SK-N-SH treated with all-trans-retinoic acid at 6 μM for 48 hours (cell line): ENCODE results near the gene ATP6V0B.

Source experiments
- GLIS3 ChIP-seq: fragments of 250-450 bp; sonication (Bioruptor Pico); IDR thresholded peaks from 2 replicates; pipeline ENCODE4 v1.5.0; 2020; ENCODE audit warnings: mild to moderate bottlenecking, moderate library complexity
- SNAI2 ChIP-seq: fragments of 250-450 bp; sonication (Bioruptor Pico); IDR thresholded peaks from 2 replicates; pipeline ENCODE4 v1.5.0; 2020; ENCODE audit warnings: mild to moderate bottlenecking, moderate library complexity
- ZFP30 ChIP-seq: fragments of 450-650 bp; formaldehyde crosslinking; IDR thresholded peaks from 2 replicates; pipeline ENCODE4 v1.5.0; 2022; ENCODE audit warnings: mild to moderate bottlenecking, moderate library complexity
- ZNF70 ChIP-seq: fragments of 450-650 bp; formaldehyde crosslinking; IDR thresholded peaks from 2 replicates; pipeline ENCODE4 v1.5.0; 2020; ENCODE audit warnings: mild to moderate bottlenecking, moderate library complexity
- TF ChIP-seq, protein P1 (sequence below): fragments of 250-450 bp; sonication (Bioruptor Pico); IDR thresholded peaks from 2 replicates; pipeline ENCODE4 v1.8.0; 2020; ENCODE audit warnings: mild to moderate bottlenecking, moderate library complexity, borderline replicate concordance
- TF ChIP-seq, protein P2 (sequence below): fragments of 250-450 bp; sonication (Bioruptor Pico); IDR thresholded peaks from 2 replicates; pipeline ENCODE4 v1.5.0; 2020; ENCODE audit warnings: mild to moderate bottlenecking, moderate library complexity

DNA sequence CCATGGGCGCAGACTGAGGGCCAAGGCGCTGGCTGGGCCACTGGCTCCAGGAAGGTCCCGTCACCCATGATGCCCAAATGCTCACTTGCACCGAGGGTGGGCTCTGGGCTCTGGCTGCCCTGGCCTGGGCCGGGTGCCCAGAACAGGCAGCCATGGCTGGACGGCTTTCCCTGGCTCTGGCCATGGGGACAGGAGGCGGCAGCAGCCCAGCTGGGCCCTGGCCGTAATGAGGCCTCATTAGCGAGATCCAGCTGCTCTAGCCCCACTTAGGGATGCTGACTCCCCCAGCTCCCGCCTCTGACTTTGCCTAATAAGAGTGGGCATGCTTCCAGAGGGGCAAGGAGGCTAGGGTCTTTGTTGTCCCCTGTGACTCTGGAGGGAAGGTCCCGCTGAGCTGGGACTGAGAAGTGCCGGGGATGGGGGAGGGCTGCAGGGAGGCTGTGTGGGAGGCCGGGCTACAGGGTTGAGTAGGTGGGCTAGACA is 44.7 kb downstream of the ATP6V0B start:
- TF ChIP-seq ZNF70 (CRISPR knock-in tag) (no peak), SNAI2 (CRISPR knock-in tag) (no peak), ZFP30 (CRISPR knock-in tag) (no peak), GLIS3 (CRISPR knock-in tag) (no peak)
- TF ChIP-seq, protein P1, sequence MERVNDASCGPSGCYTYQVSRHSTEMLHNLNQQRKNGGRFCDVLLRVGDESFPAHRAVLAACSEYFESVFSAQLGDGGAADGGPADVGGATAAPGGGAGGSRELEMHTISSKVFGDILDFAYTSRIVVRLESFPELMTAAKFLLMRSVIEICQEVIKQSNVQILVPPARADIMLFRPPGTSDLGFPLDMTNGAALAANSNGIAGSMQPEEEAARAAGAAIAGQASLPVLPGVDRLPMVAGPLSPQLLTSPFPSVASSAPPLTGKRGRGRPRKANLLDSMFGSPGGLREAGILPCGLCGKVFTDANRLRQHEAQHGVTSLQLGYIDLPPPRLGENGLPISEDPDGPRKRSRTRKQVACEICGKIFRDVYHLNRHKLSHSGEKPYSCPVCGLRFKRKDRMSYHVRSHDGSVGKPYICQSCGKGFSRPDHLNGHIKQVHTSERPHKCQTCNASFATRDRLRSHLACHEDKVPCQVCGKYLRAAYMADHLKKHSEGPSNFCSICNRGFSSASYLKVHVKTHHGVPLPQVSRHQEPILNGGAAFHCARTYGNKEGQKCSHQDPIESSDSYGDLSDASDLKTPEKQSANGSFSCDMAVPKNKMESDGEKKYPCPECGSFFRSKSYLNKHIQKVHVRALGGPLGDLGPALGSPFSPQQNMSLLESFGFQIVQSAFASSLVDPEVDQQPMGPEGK (CRISPR knock-in tag) = no peak
- TF ChIP-seq, protein P2, sequence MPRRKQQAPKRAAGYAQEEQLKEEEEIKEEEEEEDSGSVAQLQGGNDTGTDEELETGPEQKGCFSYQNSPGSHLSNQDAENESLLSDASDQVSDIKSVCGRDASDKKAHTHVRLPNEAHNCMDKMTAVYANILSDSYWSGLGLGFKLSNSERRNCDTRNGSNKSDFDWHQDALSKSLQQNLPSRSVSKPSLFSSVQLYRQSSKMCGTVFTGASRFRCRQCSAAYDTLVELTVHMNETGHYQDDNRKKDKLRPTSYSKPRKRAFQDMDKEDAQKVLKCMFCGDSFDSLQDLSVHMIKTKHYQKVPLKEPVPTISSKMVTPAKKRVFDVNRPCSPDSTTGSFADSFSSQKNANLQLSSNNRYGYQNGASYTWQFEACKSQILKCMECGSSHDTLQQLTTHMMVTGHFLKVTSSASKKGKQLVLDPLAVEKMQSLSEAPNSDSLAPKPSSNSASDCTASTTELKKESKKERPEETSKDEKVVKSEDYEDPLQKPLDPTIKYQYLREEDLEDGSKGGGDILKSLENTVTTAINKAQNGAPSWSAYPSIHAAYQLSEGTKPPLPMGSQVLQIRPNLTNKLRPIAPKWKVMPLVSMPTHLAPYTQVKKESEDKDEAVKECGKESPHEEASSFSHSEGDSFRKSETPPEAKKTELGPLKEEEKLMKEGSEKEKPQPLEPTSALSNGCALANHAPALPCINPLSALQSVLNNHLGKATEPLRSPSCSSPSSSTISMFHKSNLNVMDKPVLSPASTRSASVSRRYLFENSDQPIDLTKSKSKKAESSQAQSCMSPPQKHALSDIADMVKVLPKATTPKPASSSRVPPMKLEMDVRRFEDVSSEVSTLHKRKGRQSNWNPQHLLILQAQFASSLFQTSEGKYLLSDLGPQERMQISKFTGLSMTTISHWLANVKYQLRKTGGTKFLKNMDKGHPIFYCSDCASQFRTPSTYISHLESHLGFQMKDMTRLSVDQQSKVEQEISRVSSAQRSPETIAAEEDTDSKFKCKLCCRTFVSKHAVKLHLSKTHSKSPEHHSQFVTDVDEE = no peak
